Kidney epithelial cell (primary cell): ENCODE results near the gene KRT1. TPM values are rescaled to one million over a fixed set of nuclear protein-coding genes. Genes with fewer than 3 reads are reported as not detected.

Source experiments
- DNase-seq: peaks from one replicate; pipeline ENCODE4 v3.0.0-alpha.2; 2010; ENCODE audit warnings: low read depth
- H3K27me3 ChIP-seq: 2 replicates; pipeline ENCODE4 v1.6.0; 2011; ENCODE audit warnings: low read length; ENCODE audit not compliant: control insufficient read depth, insufficient read depth
- H3K36me3 ChIP-seq: 2 replicates; pipeline ENCODE4 v1.5.1; 2011; ENCODE audit warnings: low read length; ENCODE audit not compliant: control insufficient read depth, insufficient read depth
- H3K4me3 ChIP-seq: 2 replicates; pipeline ENCODE4 v1.5.1; 2011; ENCODE audit warnings: low read depth, mild to moderate bottlenecking, control low read depth, low read length
- CTCF ChIP-seq: IDR thresholded peaks from 2 replicates; pipeline ENCODE4 v1.5.1; 2011; ENCODE audit warnings: mild to moderate bottlenecking, moderate library complexity, low read length, control low read depth, inconsistent platforms; ENCODE audit not compliant: insufficient read depth, poor library complexity, severe bottlenecking
- total RNA-seq: library from RNA; depleted of rRNA; stranded (reverse); fragments of >200 nt; gene quantifications from 2 replicates; pipeline ENCODE4 v1.2.3, GENCODE V29; 2015

The KRT1 gene
- total RNA-seq, 1 donor from 2014 or later = not detected

GRCh38 chr12:52684431-52684830, 4.2 kb upstream of the KRT1 start:
- H3K36me3 ChIP-seq = no peaks in the 10 kb centered on the region
- peaks cover 21% of the 10 kb centered on the region for H3K27me3 ChIP-seq
- H3K4me3 ChIP-seq = no peak overlapping the region
- DNase-seq = no peak
- TF ChIP-seq CTCF = no peak

- H3K4me3 ChIP-seq = no peak overlapping the region
- H3K36me3 ChIP-seq = no peaks in the 10 kb centered on the region
- TF ChIP-seq CTCF = no peak
- DNase-seq = no peak
- peaks cover 20% of the 10 kb centered on the region for H3K27me3 ChIP-seq
Measured at GRCh38 chr12:52683575-52684300, 3.5 kb upstream of the KRT1 start.

GRCh38 chr12:52682938-52683574, 2.8 kb upstream of the KRT1 start:
- Histone ChIP-seq H3K27me3 (peaks cover 18% of the 10 kb centered on the region), H3K4me3 (no peak overlapping the region), H3K36me3 (no peaks in the 10 kb centered on the region)
- no peak for DNase-seq
- no peak for TF ChIP-seq CTCF

GRCh38 chr12:52682381-52682660, 2.1 kb upstream of the KRT1 start:
- DNase-seq = no peak
- no peak for TF ChIP-seq CTCF
- Histone ChIP-seq H3K4me3 (no peak overlapping the region), H3K27me3 (peaks cover 13% of the 10 kb centered on the region), H3K36me3 (no peaks in the 10 kb centered on the region)

- Histone ChIP-seq H3K36me3 (no peaks in the 10 kb centered on the region), H3K27me3 (peaks cover 13% of the 10 kb centered on the region), H3K4me3 (no peak overlapping the region)
- no peak for DNase-seq
- no peak for TF ChIP-seq CTCF
Measured at GRCh38 chr12:52681526-52682380, 1.5 kb upstream of the KRT1 start.
